SK-N-SH (cell line): Measurements from ENCODE around the gene MEA1. TPM values are rescaled to one million over a fixed set of nuclear protein-coding genes. Genes with fewer than 3 reads are reported as not detected.

Source experiments
- CTCF ChIA-PET: fragments of 300-600, 350-600 bp; formaldehyde crosslinking; extraction: SDS; loops from one replicate; lab custom pipeline; 2021; lab: Yijun Ruan, JAX
- POLR2A ChIA-PET: fragments of 350-600 bp; sonication (Branson Sonifier 250); formaldehyde crosslinking; extraction: SDS; loops from one replicate; lab custom pipeline; 2020; ENCODE audit warnings: antibody characterized with exemption, inconsistent platforms; lab: Yijun Ruan, JAX
- DNase-seq: peaks from one replicate; pipeline ENCODE4 v3.0.0; 2012
- H2AFZ ChIP-seq: fragments of 200-600 bp; sonication (generic); 2 replicates; pipeline ENCODE4 v1.8.1; 2016; ENCODE audit warnings: antibody characterized with exemption, mild to moderate bottlenecking, low read depth
- H3F3A ChIP-seq: fragments of 200-600 bp; sonication (generic); replicated peaks from 2 replicates; pipeline ENCODE3; 2016; ENCODE audit warnings: antibody characterized with exemption, mild to moderate bottlenecking; ENCODE audit not compliant: insufficient read depth
- H3K27ac ChIP-seq, 2 experiments: fragments of 200-500 bp in 1 of 2; fragments of 200-600 bp in 1 of 2; sonication (Bioruptor generic) in 1 of 2; sonication (generic), shearing (Covaris generic) in 1 of 2; 2 replicates each; pipeline versions ENCODE4 v1.5.1 to v1.6.1; 2014 to 2016; ENCODE audit warnings: low read depth in 2 of 2, inconsistent platforms in 1 of 2, low read length in 1 of 2, mild to moderate bottlenecking in 1 of 2, mixed read lengths in 1 of 2
- H3K27me3 ChIP-seq: fragments of 200-600 bp; sonication (generic), shearing (Covaris generic); 2 replicates; pipeline ENCODE4 v1.6.1; 2016; ENCODE audit warnings: mixed run types; ENCODE audit not compliant: insufficient read depth
- H3K36me3 ChIP-seq, 2 experiments: fragments of 200-500 bp in 1 of 2; fragments of 200-600 bp in 1 of 2; sonication (Bioruptor generic) in 1 of 2; sonication (generic) in 1 of 2; replicated peaks in 1 of 2; 2 replicates each; pipeline versions ENCODE3 to v1.5.1; 2014 to 2016; ENCODE audit warnings: low read length in 1 of 2, mild to moderate bottlenecking in 1 of 2; ENCODE audit not compliant: insufficient read depth in 2 of 2, control insufficient read depth in 1 of 2
- H3K4me1 ChIP-seq, 2 experiments: fragments of 200-500 bp in 1 of 2; fragments of 200-600 bp in 1 of 2; sonication (Bioruptor generic) in 1 of 2; sonication (generic), shearing (Covaris generic) in 1 of 2; 2 replicates each; pipeline versions ENCODE4 v1.5.1 to v1.6.1; 2014 to 2016; ENCODE audit warnings: low read depth in 1 of 2, low read length in 1 of 2, mixed run types in 1 of 2; ENCODE audit not compliant: insufficient read depth in 2 of 2, control insufficient read depth in 1 of 2
- H3K4me2 ChIP-seq: fragments of 200-600 bp; sonication (generic), shearing (Covaris generic); 2 replicates; pipeline ENCODE4 v1.6.1; 2017; ENCODE audit warnings: mixed run types
- H3K4me3 ChIP-seq, 2 experiments: fragments of 200-500 bp in 1 of 2; fragments of 200-600 bp in 1 of 2; sonication (Bioruptor generic) in 1 of 2; sonication (generic), shearing (Covaris generic) in 1 of 2; 2 replicates each; pipeline versions ENCODE4 v1.5.1 to v1.8.1; 2014 to 2016; ENCODE audit warnings: low read depth in 2 of 2, inconsistent platforms in 1 of 2, low read length in 1 of 2, mild to moderate bottlenecking in 1 of 2, mixed read lengths in 1 of 2, moderate library complexity in 1 of 2
- H3K79me2 ChIP-seq: fragments of 200-600 bp; sonication (generic); 2 replicates; pipeline ENCODE4 v1.8.1; 2017; ENCODE audit warnings: mild to moderate bottlenecking; ENCODE audit not compliant: insufficient read depth
- H3K9ac ChIP-seq: fragments of 200-600 bp; sonication (generic); 2 replicates; pipeline ENCODE4 v1.6.1; 2017; ENCODE audit warnings: mixed run types
- H3K9me2 ChIP-seq: fragments of 200-600 bp; sonication (generic); 2 replicates; pipeline ENCODE4 v1.6.1; 2017; ENCODE audit warnings: mixed run types
- H3K9me3 ChIP-seq: fragments of 200-600 bp; sonication (generic); 2 replicates; pipeline ENCODE4 v1.6.1; 2017; ENCODE audit warnings: mixed run types, mild to moderate bottlenecking, moderate library complexity
- H4K20me1 ChIP-seq: fragments of 200-600 bp; sonication (generic); 2 replicates; pipeline ENCODE4 v1.6.1; 2017; ENCODE audit warnings: mild to moderate bottlenecking, mixed run types; ENCODE audit not compliant: insufficient read depth
- CHD2 ChIP-seq: fragments of 150-350 bp; IDR thresholded peaks from 2 replicates; pipeline ENCODE4 v1.6.1; 2018; ENCODE audit warnings: low read length; ENCODE audit not compliant: partially characterized antibody
- ELF1 ChIP-seq: IDR thresholded peaks from 2 replicates; pipeline ENCODE4 v1.4.0; 2012
- EP300 ChIP-seq, 2 experiments: IDR thresholded peaks; 2 replicates each; pipeline versions ENCODE4 v1.4.0 to v1.6.1; 2012; ENCODE audit warnings: borderline replicate concordance in 1 of 2, low read depth in 1 of 2, low read length in 1 of 2
- EZH2phosphoT487 ChIP-seq: fragments of 200-600 bp; sonication (generic); IDR thresholded peaks from 2 replicates; pipeline ENCODE4 v1.6.1; 2017; ENCODE audit warnings: low read depth, mixed run types, mild to moderate bottlenecking, antibody characterized with exemption, moderate library complexity, borderline replicate concordance
- FOSL2 ChIP-seq: IDR thresholded peaks from 2 replicates; pipeline ENCODE4 v1.4.0; 2012; ENCODE audit warnings: low read depth, mild to moderate bottlenecking, moderate library complexity, borderline replicate concordance
- FOXJ3 ChIP-seq: sonication (generic); formaldehyde crosslinking; IDR thresholded peaks from 2 replicates; pipeline ENCODE4 v1.5.1; 2020; ENCODE audit warnings: mild to moderate bottlenecking, missing genetic modification reagents
- GABPA ChIP-seq: IDR thresholded peaks from 2 replicates; pipeline ENCODE4 v1.4.0; 2012; ENCODE audit warnings: low read depth, mild to moderate bottlenecking
- GATA2 ChIP-seq: sonication (generic); formaldehyde crosslinking; IDR thresholded peaks from 2 replicates; pipeline ENCODE4 v1.5.0; 2020; ENCODE audit warnings: mild to moderate bottlenecking, missing genetic modification reagents
- IRF3 ChIP-seq: fragments of 150-350 bp; IDR thresholded peaks from 2 replicates; pipeline ENCODE4 v1.6.1; 2016; ENCODE audit warnings: mild to moderate bottlenecking, low read depth, low read length
- JUND ChIP-seq: IDR thresholded peaks from 2 replicates; pipeline ENCODE4 v1.4.0; 2012
- MEF2A ChIP-seq: IDR thresholded peaks from 2 replicates; pipeline ENCODE4 v1.4.0; 2012; ENCODE audit warnings: low read depth, borderline replicate concordance
- MXI1 ChIP-seq: IDR thresholded peaks from 2 replicates; pipeline ENCODE4 v1.6.1; 2012; ENCODE audit warnings: mild to moderate bottlenecking, low read depth, low read length, improper control_type of control experiment
- NFIC ChIP-seq: IDR thresholded peaks from 2 replicates; pipeline ENCODE4 v1.4.0; 2012; ENCODE audit warnings: borderline replicate concordance
- NRF1 ChIP-seq: IDR thresholded peaks from 2 replicates; pipeline ENCODE4 v1.6.1; 2012; ENCODE audit warnings: low read depth, mild to moderate bottlenecking, low read length
- PBX3 ChIP-seq: IDR thresholded peaks from 2 replicates; pipeline ENCODE4; 2012
- POLR2AphosphoS5 ChIP-seq: IDR thresholded peaks from 2 replicates; pipeline ENCODE4 v1.6.1; 2012; ENCODE audit warnings: low read depth, low read length
- RAD21 ChIP-seq: IDR thresholded peaks from 2 replicates; pipeline ENCODE4 v1.6.1; 2012; ENCODE audit warnings: mild to moderate bottlenecking, low read length
- RCOR1 ChIP-seq: fragments of 150-350 bp; IDR thresholded peaks from 2 replicates; pipeline ENCODE4 v1.6.1; 2017; ENCODE audit warnings: antibody characterized with exemption, low read length
- RFX5 ChIP-seq: IDR thresholded peaks from 2 replicates; pipeline ENCODE4 v1.6.1; 2012; ENCODE audit warnings: mild to moderate bottlenecking, improper control_type of control experiment, low read length
- RXRA ChIP-seq: IDR thresholded peaks from 2 replicates; pipeline ENCODE4 v1.4.0; 2012; ENCODE audit warnings: low read depth, mild to moderate bottlenecking, borderline replicate concordance
- SIN3A ChIP-seq: IDR thresholded peaks from 2 replicates; pipeline ENCODE4 v1.6.1; 2012; ENCODE audit warnings: low read depth, mild to moderate bottlenecking, low read length, moderate library complexity, borderline replicate concordance
- SMC3 ChIP-seq: IDR thresholded peaks from 2 replicates; pipeline ENCODE4 v1.6.1; 2012; ENCODE audit warnings: low read depth, low read length, improper control_type of control experiment
- TAF1 ChIP-seq: IDR thresholded peaks from 2 replicates; pipeline ENCODE4 v1.6.1; 2012; ENCODE audit warnings: low read depth, mild to moderate bottlenecking, low read length, moderate library complexity, borderline replicate concordance
- TCF12 ChIP-seq: IDR thresholded peaks from 2 replicates; pipeline ENCODE4 v1.4.0; 2012
- TEAD4 ChIP-seq: IDR thresholded peaks from 2 replicates; pipeline ENCODE4 v1.4.0; 2012; ENCODE audit warnings: mild to moderate bottlenecking, borderline replicate concordance; ENCODE audit not compliant: insufficient read depth
- USF1 ChIP-seq: IDR thresholded peaks from 2 replicates; pipeline ENCODE4 v1.4.0; 2012; ENCODE audit warnings: low read depth, borderline replicate concordance
- USF2 ChIP-seq: fragments of 150-350 bp; IDR thresholded peaks from 2 replicates; pipeline ENCODE4 v1.6.1; 2017; ENCODE audit warnings: antibody characterized with exemption, low read length, low read depth, borderline replicate concordance
- YY1 ChIP-seq: IDR thresholded peaks from 2 replicates; pipeline ENCODE4 v1.4.0; 2012; ENCODE audit warnings: low read depth, mild to moderate bottlenecking
- ZBTB33 ChIP-seq: IDR thresholded peaks from 2 replicates; pipeline ENCODE4 v1.4.0; 2012; ENCODE audit warnings: low read depth, borderline replicate concordance
- WGBS: methylation state at CpG from one replicate; pipeline ENCODE4 v1.1.6; 2017; ENCODE audit warnings: low lambda C conversion rate; 5-methylcytosine and 5-hydroxymethylcytosine counted together
- polyA plus RNA-seq, 3 experiments: library from polyadenylated mRNA; depleted of rRNA; stranded (reverse); fragments of >200 nt; gene quantifications; 2 replicates each; pipeline ENCODE4 v1.2.3, GENCODE V29; 2012

The MEA1 gene
- polyA plus RNA-seq, 1 of the 3 experiments (the other 2 are of a cell fraction) = 171 TPM

- peak within 1 kb of the TSS; percentile 73 for H3K4me2 ChIP-seq
- peaks cover 46% of the 10 kb centered on the region for H3F3A ChIP-seq
- POLR2A ChIA-PET = interaction anchor here (0.7 to 1.8 kb wide), 9 partner anchors 10 to 149 kb away, joined by 3 to 8 read pairs (median 4); partner anchors contain the start of genes CUL7, KLC4, MRPL2 and PPP2R5D
- DNase-seq = peak; percentile 91
- peaks cover 9 to 25% of the 10 kb centered on the region in 2 experiments; a peak in 3 of 4 replicates for H3K4me1 ChIP-seq
- peaks cover 52% of the 10 kb centered on the region in 2 experiments for H3K36me3 ChIP-seq
- H3K9me3 ChIP-seq = no peaks in the 10 kb centered on the region
- peaks cover 15% of the 10 kb centered on the region for H4K20me1 ChIP-seq
- H2AFZ ChIP-seq = peak within 1 kb of the TSS; percentile 88
- WGBS = 8% methylated on average over 14 of the region's 56 CpGs
- H3K27ac ChIP-seq = peak within 1 kb of the TSS; percentile 78 to 90
- H3K79me2 ChIP-seq = peaks cover 66% of the 10 kb centered on the region
- H3K4me3 ChIP-seq = peak within 1 kb of the TSS; percentile 83 to 95
- CTCF ChIA-PET = interaction anchor here (0.7 to 2.4 kb wide), 6 partner anchors 37 to 208 kb away, joined by 3 to 8 read pairs (median 4); partner anchors contain the start of genes DNPH1 and PPP2R5D
- H3K9ac ChIP-seq = peak within 1 kb of the TSS; percentile 76
- no peaks in the 10 kb centered on the region for H3K27me3 ChIP-seq
- H3K9me2 ChIP-seq = no peaks in the 10 kb centered on the region
- TF ChIP-seq TCF12 (no peak), EP300 (IDR thresholded peaks at IDR 0.05; ENCODE audit: borderline replicate concordance in 1 of 2, low read depth in 1 of 2, low read length in 1 of 2) (no peak), MEF2A (no peak), ZBTB33 (no peak), RCOR1 (no peak), CHD2 (peak; percentile 45), RXRA (no peak), SIN3A (peak; percentile 79; the same call in 1 of the 2 replicates), NFIC (no peak), ELF1 (peak; percentile 21; the same call in 1 of the 2 replicates), MXI1 (peak; percentile 67), NRF1 (no peak), JUND (no peak), PBX3 (peak; percentile 62), GABPA (peak; percentile 84), SMC3 (no peak), RAD21 (no peak), TEAD4 (no peak), FOXJ3 (CRISPR knock-in tag) (no peak), YY1 (peak; percentile 86), USF1 (no peak), USF2 (no peak), FOSL2 (no peak), IRF3 (no peak), GATA2 (CRISPR knock-in tag) (no peak), RFX5 (no peak), EZH2phosphoT487 (no peak), TAF1 (peak; percentile 79; the same call in 1 of the 2 replicates), POLR2AphosphoS5 (peak; percentile 85)
Measured at GRCh38 chr6:43021270-43022047, 7.7 kb upstream of the MEA1 start, which contains the start of gene RRP36. TSS of gene RRP36 (plus strand) at chr6:43021623. CDS start at chr6:43021655, 32 bp downstream.
